ENCODE results near the gene ART3. TPM values are rescaled to one million over a fixed set of nuclear protein-coding genes. Genes with fewer than 3 reads are reported as not detected.

Gene ART3
- polyA plus RNA-seq, 1 donor from 2014 or later, result not detected

DNA sequence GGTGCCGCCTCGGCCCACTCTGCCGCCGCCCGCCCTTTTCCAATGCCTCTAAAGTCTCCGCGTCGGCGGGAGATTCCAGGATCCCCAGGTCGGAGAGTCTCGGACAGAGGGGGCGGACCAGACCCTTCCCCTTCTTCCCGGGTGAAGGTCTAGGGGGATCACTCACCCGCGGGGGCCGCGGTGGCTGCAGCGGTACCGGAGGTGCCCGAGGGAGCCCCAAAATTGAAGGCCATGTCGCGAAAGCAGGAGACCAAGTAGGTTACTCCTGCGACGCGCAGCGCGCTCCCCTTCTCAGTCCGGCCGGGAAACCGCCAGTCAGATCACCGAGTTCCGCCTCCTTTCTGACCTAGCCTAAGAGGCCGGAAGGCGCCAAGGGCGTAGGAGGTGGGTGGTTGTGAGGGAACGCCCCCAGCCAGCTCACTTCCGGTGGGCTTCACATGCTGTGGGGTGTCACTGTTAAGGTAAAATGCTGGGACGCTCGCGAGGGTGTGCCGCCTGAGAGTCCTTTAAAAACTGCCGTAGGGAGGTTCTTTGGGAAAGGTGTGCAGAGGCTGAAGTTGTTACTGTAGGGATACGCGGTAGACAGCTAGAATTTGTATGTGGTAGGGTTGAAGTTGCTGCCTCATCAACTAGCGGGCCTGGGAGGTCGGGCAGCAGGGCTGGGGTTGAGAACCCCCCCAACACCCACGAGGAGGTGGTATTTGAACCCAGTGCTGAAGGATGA, 73.8 kb downstream of the ART3 start, which contains the start of gene NUP54:
TSS of gene NUP54 (minus strand) at position 256 of the 724 bp plus-strand sequence. CDS start at position 233, 23 bp downstream.
- Mint-ChIP-seq H3K27me3 (no peaks in the 10 kb centered on the region), H3K9me3 (no peaks in the 10 kb centered on the region), H3K4me1 (peaks cover 12 to 27% (median 18%) of the 10 kb centered on the region in 3 donors), H3K36me3 (peaks cover 8% of the 10 kb centered on the region), H3K27ac (peak within 1 kb of the TSS; percentile 59 to 95 (median 94)), H3K4me3 (peak within 1 kb of the TSS; percentile 94 to 99 (median 99))

DNA sequence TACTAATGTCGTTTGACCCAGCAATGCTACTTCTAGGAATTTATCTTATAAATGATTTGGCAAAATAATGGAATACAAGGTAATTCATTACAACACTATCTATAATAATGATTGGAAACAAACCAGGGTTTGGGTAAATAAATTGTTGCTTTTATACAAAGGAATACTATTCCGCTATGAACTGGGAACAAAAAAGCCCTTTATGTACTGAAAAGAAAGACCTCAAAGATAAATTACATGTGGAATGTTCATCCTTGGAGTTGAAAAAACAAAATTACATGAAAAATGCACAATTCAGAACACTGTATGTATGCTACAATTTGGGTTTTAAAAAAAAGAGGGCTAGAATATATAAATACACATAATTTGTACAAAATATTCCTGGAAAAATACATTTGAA, 78.8 kb downstream of the ART3 start:
- Mint-ChIP-seq H3K27ac (no peak overlapping the region), H3K4me3 (no peak overlapping the region), H3K27me3 (no peaks in the 10 kb centered on the region), H3K36me3 (peaks cover 5% of the 10 kb centered on the region), H3K9me3 (peaks cover 2 to 7% (median 3%) of the 10 kb centered on the region in 3 donors), H3K4me1 (peaks cover 4 to 9% (median 6%) of the 10 kb centered on the region in 3 donors)

- peaks cover 5% of the 10 kb centered on the region for H3K36me3 Mint-ChIP-seq
- H3K4me3 Mint-ChIP-seq, result peak overlapping the region in 1 of 4 donors; percentile 15
- no peak overlapping the region for H3K27ac Mint-ChIP-seq
Measured at GRCh38 chr4:76155979-76156378, 81.5 kb downstream of the ART3 start.

DNA sequence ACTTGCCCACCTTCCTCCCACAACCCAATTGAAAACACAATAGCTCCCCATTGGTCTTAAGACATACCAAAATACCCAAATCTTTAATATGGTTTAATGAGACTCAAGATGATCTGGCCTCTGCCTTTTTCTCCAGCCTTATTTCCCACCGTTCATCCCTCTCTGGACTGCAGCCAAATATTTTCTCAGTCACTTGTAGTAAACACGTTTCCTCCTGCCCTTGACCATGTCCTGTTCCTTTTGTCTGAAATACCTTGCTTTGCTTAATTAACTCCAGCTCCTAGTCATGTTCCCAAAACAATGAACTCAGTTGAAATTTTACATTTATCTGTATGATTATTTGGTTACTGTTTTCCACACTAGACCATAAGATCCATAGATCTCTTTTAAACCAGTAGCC, 82.1 kb downstream of the ART3 start:
- Mint-ChIP-seq H3K36me3 (peaks cover 8% of the 10 kb centered on the region), H3K4me3 (no peak overlapping the region), H3K4me1 (no peaks in the 10 kb centered on the region), H3K9me3 (peaks cover 2 to 7% (median 3%) of the 10 kb centered on the region in 3 donors), H3K27ac (no peak overlapping the region), H3K27me3 (no peaks in the 10 kb centered on the region)

More at GRCh38 chr4:76155979-76156378, 81.5 kb downstream of the ART3 start:
- Mint-ChIP-seq H3K9me3 (peaks cover 2 to 7% (median 3%) of the 10 kb centered on the region in 3 donors), H3K4me1 (no peaks in the 10 kb centered on the region), H3K27me3 (no peaks in the 10 kb centered on the region)

GRCh38 chr4:76160355-76160754, 85.8 kb downstream of the ART3 start:
- no peaks in the 10 kb centered on the region for H3K27me3 Mint-ChIP-seq
- H3K36me3 Mint-ChIP-seq, result peaks cover 9% of the 10 kb centered on the region
- no peak overlapping the region for H3K27ac Mint-ChIP-seq
- H3K4me1 Mint-ChIP-seq, result no peaks in the 10 kb centered on the region
- no peak overlapping the region for H3K4me3 Mint-ChIP-seq
- H3K9me3 Mint-ChIP-seq, result peaks cover 0 to 1% (median 0%) of the 10 kb centered on the region in 3 donors

Other genes starting within 250 kb of the ART3 start
- not detected for gene PPEF2, start 172.3 kb upstream of the ART3 start, polyA plus RNA-seq
- gene NAAA, start 133.7 kb upstream of the ART3 start, polyA plus RNA-seq, result 111 TPM
- 72.3 TPM for gene SDAD1, start 83.8 kb upstream of the ART3 start, polyA plus RNA-seq
- not detected for gene CXCL9, start 67.2 kb upstream of the ART3 start, polyA plus RNA-seq
- 0.58 TPM for gene CXCL10, start 51.2 kb upstream of the ART3 start, polyA plus RNA-seq
- gene CXCL11, start 38.6 kb upstream of the ART3 start, polyA plus RNA-seq, result not detected
- gene NUP54, start 73.7 kb downstream of the ART3 start, polyA plus RNA-seq, result 34.8 TPM
- 12.2 TPM for gene SCARB2, start 139.1 kb downstream of the ART3 start, polyA plus RNA-seq
- not detected for gene FAM47E, start 177.0 kb downstream of the ART3 start, polyA plus RNA-seq
- not detected for gene STBD1, start 232.0 kb downstream of the ART3 start, polyA plus RNA-seq

All from IgD-negative memory B cell (primary cell).